HG03457 (cell line): ENCODE data around the gene RECQL5.
A peak's percentile ranks its signal among the peaks of the same experiment; 100 is the strongest.
"Not testable (repeated sequence)": the region's sequence is repeated elsewhere in the genome, so short reads cannot be mapped to it uniquely, and the experiment has no call there.

ENCODE experiments used
- ATAC-seq: cut with Tn5 transposase; IDR thresholded peaks from one replicate; pipeline ENCODE4 v1.9.1; 2021; ENCODE audit warnings: moderate number of reproducible peaks; ENCODE audit not compliant: unreplicated experiment

RECQL5 gene

DNA sequence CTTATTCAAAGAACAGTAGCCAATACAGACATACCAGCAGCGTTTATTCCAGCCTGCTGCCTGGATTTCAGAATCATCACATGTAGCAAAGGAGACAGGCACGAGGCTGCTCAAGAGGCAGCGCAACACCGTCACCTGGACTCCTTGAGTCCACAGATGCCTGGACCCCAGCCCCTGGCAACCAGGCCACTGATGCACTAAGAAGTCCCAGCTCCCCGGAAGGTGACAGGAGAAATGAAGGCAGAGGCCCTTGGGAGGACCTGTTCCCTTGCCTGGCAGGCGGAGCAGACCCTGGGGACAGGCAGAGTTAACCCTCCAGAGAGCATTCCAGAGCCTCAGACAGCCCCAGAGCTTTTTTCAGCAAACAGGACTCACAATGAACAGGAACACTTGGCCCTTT is 17.3 kb downstream of the RECQL5 start:
- no peak for ATAC-seq

- no peak for ATAC-seq
These were observed 19.0 kb downstream of the RECQL5 start for GRCh38 chr17:75647921-75648320.

GRCh38 chr17:75647061-75647460 is 19.9 kb downstream of the RECQL5 start:
- ATAC-seq, result no peak

DNA sequence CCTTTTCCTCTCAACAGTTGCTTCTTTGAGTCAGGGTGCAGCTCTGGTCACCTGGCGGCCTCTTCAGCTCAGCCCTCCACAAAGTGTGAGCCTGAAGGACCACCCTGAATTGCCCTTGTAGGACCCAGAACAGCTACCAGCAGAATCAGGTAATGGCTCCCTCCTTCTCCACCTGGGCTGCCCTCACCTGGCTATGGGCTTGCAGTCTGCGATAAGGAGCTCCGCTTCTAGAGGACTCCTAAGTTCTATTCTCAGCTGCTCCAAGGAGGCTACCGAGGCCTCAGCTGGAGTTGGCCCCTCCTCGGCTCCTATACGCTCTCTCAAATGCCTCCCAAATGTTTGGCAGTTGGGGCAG is 20.3 kb downstream of the RECQL5 start:
- ATAC-seq, result no peak

- ATAC-seq, result peak; percentile 44
These were observed 20.9 kb downstream of the RECQL5 start for GRCh38 chr17:75645889-75646637.

DNA sequence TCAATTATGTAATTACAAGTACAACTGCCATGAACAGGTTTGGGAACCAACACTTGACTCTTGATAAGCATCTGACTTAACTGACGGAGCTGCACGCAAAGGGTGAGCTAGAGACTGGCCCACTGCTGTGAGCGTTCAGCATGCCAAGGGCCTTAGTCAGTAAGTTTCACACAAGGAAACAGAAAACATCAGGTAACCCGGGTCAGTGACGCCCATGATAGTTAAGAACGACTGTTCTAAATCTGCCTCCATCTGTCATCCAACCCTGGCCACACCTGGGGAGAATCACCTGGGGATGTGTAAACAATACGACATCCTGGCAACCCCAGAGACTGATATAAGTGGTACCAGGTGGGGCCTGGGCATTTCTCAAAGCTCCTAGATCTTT is 21.5 kb downstream of the RECQL5 start:
- ATAC-seq, result no peak

DNA sequence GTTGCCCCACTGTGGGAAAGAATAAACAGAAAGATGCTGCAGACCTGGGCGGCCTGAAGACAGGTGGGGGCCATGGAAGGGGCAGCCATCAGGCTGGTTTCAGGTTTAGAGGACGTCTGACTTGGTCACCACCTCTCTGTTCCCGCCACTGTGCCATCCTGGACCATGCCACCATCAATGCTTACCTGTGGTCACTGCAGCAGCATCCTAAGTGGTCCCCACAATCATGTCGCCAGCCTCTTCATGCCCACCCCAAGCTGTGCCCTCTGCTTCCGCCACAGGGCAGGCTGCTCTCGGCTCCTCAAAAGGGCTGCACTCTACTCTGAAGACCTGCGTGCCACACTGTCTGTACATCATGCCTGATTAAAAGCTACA is 23.3 kb downstream of the RECQL5 start:
- ATAC-seq, result no peak

GRCh38 chr17:75642784-75643642 is 23.9 kb downstream of the RECQL5 start:
- ATAC-seq, result no peak

GRCh38 chr17:75642182-75642783 is 24.7 kb downstream of the RECQL5 start:
- ATAC-seq, result no peak

GRCh38 chr17:75641343-75641742 is 25.6 kb downstream of the RECQL5 start:
- no peak for ATAC-seq

- ATAC-seq, result no peak
These were observed 26.3 kb downstream of the RECQL5 start for GRCh38 chr17:75640556-75641119.

- ATAC-seq, result no peak
These were observed 27.0 kb downstream of the RECQL5 start for GRCh38 chr17:75639771-75640555.

GRCh38 chr17:75639327-75639726 is 27.6 kb downstream of the RECQL5 start:
- ATAC-seq, result no peak

- ATAC-seq, result no peak
These were observed 28.1 kb downstream of the RECQL5 start for GRCh38 chr17:75638893-75639292.

- ATAC-seq, result not testable (repeated sequence)
These were observed 28.9 kb downstream of the RECQL5 start for GRCh38 chr17:75638039-75638438.

- ATAC-seq, result no peak
These were observed 29.4 kb downstream of the RECQL5 start for GRCh38 chr17:75637551-75637950.

GRCh38 chr17:75637143-75637538 is 29.8 kb downstream of the RECQL5 start:
- no peak for ATAC-seq

- ATAC-seq, result no peak
These were observed 30.4 kb downstream of the RECQL5 start for GRCh38 chr17:75636381-75637142.

- ATAC-seq, result no peak
These were observed 31.2 kb downstream of the RECQL5 start for GRCh38 chr17:75635610-75636202.
